OCI-LY3 (cell line): ENCODE results near the gene HSD11B2.

ENCODE experiments used
- H2AFZ ChIP-seq: fragments of 200-600, 300-600 bp; shearing (Covaris generic); 2 replicates; pipeline ENCODE4 v1.6.0; 2014; ENCODE audit warnings: antibody characterized with exemption, low read depth, low read length
- H3K27ac ChIP-seq: fragments of 200-600, 300-600 bp; sonication (generic); 2 replicates; pipeline ENCODE4 v1.5.1; 2014; ENCODE audit warnings: mild to moderate bottlenecking, low read length, moderate library complexity, mixed read lengths
- H3K27me3 ChIP-seq: fragments of 200-600, 300-600 bp; sonication (generic); 2 replicates; pipeline ENCODE4 v1.6.1; 2014; ENCODE audit warnings: low read depth, low read length, mixed read lengths
- H3K36me3 ChIP-seq: fragments of 200-600, 300-600 bp; sonication (generic); replicated peaks from 2 replicates; pipeline ENCODE3; 2014; ENCODE audit warnings: low read depth, low read length, mixed read lengths
- H3K4me1 ChIP-seq: fragments of 300-600, 200-600 bp; sonication (generic); 2 replicates; pipeline ENCODE4 v1.6.1; 2014; ENCODE audit warnings: low read length, mixed read lengths
- H3K4me2 ChIP-seq: fragments of 200-600, 300-600 bp; sonication (generic); 2 replicates; pipeline ENCODE4 v1.6.1; 2014; ENCODE audit warnings: low read length, mixed read lengths
- H3K4me3 ChIP-seq: fragments of 300-600, 200-600 bp; sonication (generic); 2 replicates; pipeline ENCODE4 v1.5.1; 2014; ENCODE audit warnings: antibody characterized with exemption, mild to moderate bottlenecking, low read length, moderate library complexity
- H3K79me2 ChIP-seq: fragments of 300-600, 200-600 bp; shearing (Covaris generic); 2 replicates; pipeline ENCODE4 v1.6.1; 2014; ENCODE audit warnings: mild to moderate bottlenecking, low read length, mixed read lengths
- H3K9ac ChIP-seq: fragments of 300-600, 200-600 bp; shearing (Covaris generic); 2 replicates; pipeline ENCODE4 v1.6.0; 2014; ENCODE audit warnings: mild to moderate bottlenecking, low read length, moderate library complexity
- H3K9me3 ChIP-seq: fragments of 200-600, 300-600 bp; shearing (Covaris generic); 2 replicates; pipeline ENCODE4 v1.6.1; 2014; ENCODE audit warnings: low read length, mixed read lengths; ENCODE audit not compliant: insufficient read depth
- H4K20me1 ChIP-seq: fragments of 200-600, 300-600 bp; sonication (generic); 2 replicates; pipeline ENCODE4 v1.6.1; 2016; ENCODE audit warnings: low read length, mixed read lengths; ENCODE audit not compliant: insufficient read depth
- EZH2phosphoT487 ChIP-seq: fragments of 200-600 bp; shearing (Covaris generic); IDR thresholded peaks from 2 replicates; pipeline ENCODE4 v1.6.1; 2018; ENCODE audit warnings: antibody characterized with exemption, mixed run types, low read depth
- TF ChIP-seq, protein P1 (sequence below): fragments of 200-600, 300-600 bp; sonication (generic); IDR thresholded peaks from 2 replicates; pipeline ENCODE4 v1.5.1; 2014; ENCODE audit warnings: antibody characterized with exemption, low read length, low read depth

The HSD11B2 gene

DNA sequence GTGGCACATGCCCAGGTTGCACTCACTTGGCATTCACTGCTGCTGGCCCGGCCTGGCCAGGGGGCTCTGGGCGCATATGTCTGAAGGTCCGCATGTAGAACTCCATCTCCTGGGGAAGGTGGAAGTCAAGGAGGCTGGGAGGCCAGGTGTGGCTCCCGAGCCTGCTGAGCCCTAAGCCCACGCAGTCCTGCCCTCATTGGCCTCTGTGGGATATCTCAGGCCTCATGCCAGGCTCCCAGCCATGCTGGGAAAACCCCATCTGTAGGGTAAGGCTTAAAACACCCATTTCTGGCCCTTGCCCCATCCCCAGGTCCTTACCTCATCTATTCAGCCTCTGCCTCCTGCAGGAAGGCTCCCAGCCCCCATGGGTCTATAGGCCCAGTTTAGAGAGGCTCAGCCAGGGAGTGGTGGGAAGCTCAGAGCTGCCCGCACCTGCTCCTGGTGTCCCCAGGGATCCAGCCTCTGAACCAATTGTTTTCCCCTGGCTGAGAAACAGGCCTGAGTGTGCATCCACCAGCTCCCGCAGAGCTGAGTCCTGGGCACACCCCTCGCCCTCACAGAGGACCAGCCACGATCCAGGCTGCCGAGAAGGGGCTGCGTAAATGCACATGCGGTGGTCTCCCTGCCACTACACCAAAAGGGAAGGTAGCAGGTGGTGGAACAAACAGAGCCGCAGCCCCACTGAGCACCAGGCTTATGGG, 35.3 kb upstream of the HSD11B2 start:
- H3K9me3 ChIP-seq, result no peaks in the 10 kb centered on the region
- H2AFZ ChIP-seq, result no peak overlapping the region
- TF ChIP-seq, protein P1, sequence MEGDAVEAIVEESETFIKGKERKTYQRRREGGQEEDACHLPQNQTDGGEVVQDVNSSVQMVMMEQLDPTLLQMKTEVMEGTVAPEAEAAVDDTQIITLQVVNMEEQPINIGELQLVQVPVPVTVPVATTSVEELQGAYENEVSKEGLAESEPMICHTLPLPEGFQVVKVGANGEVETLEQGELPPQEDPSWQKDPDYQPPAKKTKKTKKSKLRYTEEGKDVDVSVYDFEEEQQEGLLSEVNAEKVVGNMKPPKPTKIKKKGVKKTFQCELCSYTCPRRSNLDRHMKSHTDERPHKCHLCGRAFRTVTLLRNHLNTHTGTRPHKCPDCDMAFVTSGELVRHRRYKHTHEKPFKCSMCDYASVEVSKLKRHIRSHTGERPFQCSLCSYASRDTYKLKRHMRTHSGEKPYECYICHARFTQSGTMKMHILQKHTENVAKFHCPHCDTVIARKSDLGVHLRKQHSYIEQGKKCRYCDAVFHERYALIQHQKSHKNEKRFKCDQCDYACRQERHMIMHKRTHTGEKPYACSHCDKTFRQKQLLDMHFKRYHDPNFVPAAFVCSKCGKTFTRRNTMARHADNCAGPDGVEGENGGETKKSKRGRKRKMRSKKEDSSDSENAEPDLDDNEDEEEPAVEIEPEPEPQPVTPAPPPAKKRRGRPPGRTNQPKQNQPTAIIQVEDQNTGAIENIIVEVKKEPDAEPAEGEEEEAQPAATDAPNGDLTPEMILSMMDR, result no peak
- TF ChIP-seq EZH2phosphoT487, result no peak
- no peak overlapping the region for H3K4me3 ChIP-seq
- H3K27me3 ChIP-seq, result no peaks in the 10 kb centered on the region
- no peaks in the 10 kb centered on the region for H4K20me1 ChIP-seq
- 0 out of 2 replicates have a peak overlapping the region, but pooled peaks have one; percentile 23 for H3K4me2 ChIP-seq
- no peaks in the 10 kb centered on the region for H3K79me2 ChIP-seq
- H3K4me1 ChIP-seq, result peaks cover 49% of the 10 kb centered on the region
- no peak overlapping the region for H3K9ac ChIP-seq
- no peaks in the 10 kb centered on the region for H3K36me3 ChIP-seq
- H3K27ac ChIP-seq, result no peak overlapping the region

DNA sequence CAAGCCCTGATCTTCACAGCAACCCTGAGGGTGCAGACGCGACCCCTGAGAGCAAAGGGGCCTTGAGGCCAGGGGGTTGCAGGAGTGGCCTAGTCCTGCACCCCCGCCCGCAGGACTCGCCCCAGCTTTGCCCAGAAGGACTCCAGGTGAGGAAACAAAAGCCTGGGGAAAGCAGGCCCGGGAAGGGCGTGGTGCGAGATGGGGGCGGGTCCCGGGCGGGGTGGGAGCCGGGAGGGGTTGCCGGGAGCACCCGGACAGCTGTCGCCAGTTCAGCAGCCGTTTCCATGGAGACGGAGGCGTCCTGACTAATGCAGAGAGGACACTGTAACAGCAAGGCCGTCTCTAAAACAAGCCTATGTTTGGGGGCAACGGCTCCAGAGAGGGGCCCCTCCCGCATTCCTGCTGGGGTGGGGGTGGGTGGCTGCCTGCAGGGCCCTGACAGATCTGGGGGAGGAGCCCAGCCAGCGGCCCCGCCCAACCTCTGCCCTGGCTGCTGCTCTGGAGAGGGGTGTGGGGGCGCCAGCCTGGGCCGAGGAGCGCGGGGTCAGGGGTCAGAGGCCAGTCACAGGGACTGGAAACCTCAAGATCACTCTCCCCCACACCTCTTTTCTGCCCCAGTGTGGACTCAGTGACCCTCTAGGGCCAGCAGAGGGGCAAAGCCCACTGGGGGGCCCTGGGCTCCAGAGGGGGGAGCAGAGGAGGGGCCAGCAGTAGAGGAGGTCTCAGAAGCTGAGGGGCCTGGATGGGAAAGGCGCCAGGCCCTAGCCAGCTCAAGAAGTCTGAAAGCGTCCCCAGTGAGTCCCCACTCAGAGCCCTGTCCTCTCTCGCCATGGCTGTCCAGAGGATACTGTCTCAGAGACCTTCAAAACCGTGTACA, 34.5 kb upstream of the HSD11B2 start:
- Histone ChIP-seq H3K9me3 (no peaks in the 10 kb centered on the region), H3K4me2 (peak overlapping the region; percentile 23), H3K4me3 (no peak overlapping the region), H3K79me2 (no peaks in the 10 kb centered on the region), H3K27me3 (no peaks in the 10 kb centered on the region), H3K9ac (no peak overlapping the region), H2AFZ (no peak overlapping the region), H3K27ac (no peak overlapping the region), H4K20me1 (no peaks in the 10 kb centered on the region), H3K36me3 (no peaks in the 10 kb centered on the region), H3K4me1 (peaks cover 57% of the 10 kb centered on the region)
- TF ChIP-seq EZH2phosphoT487, result no peak
- TF ChIP-seq, protein P1, result no peak

DNA sequence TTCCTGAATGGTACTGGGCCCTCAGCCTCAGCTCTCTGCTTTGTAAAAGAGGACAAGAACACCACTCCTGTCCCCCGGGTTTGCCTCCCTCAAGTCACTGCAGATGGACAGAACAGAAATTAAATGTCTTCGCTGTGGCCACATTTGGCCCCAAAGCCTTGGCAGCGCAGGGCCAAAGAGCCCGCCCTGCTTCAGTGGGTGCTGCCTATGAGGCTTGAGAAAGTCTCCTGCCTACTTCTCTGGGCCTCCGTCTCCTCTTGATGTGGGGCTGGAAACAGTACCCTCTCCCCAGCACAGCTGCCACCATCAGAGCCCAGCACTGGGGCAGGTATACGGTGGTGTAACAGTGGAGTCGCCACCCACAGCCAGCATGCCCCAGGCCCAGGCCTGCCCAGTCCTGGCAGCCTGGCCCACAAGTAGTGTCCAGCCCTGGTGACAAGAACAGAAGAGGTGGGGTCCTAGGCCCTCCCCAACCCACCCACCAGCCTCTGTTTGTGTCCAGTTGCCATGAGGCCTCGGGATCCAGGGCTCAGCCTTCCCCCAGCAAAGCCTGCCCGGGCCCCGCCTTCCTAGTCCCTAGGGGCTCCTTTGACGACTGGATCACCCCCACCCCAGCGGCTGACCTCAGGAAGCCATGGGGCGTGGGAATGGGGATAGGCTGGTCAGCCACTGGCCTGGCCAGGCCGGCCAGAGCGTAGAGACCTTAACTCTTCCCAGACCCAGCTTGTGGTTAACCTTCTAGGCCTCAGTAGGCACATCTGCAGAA, 33.7 kb upstream of the HSD11B2 start:
- Histone ChIP-seq H3K9ac (no peak overlapping the region), H3K27me3 (no peaks in the 10 kb centered on the region), H3K4me1 (peaks cover 59% of the 10 kb centered on the region), H3K9me3 (no peaks in the 10 kb centered on the region), H4K20me1 (no peaks in the 10 kb centered on the region), H3K79me2 (no peaks in the 10 kb centered on the region), H3K36me3 (no peaks in the 10 kb centered on the region), H3K4me3 (peak overlapping the region; percentile 59), H3K27ac (no peak overlapping the region), H3K4me2 (peak overlapping the region; percentile 85), H2AFZ (no peak overlapping the region)
- no peak for TF ChIP-seq EZH2phosphoT487
- TF ChIP-seq, protein P1, result no peak
